Trophoblast cell (in vitro differentiated cells and primary cell): ENCODE data around the gene RABL6.

Experiments
- DNase-seq, 2 donors: peaks; one replicate each; pipeline ENCODE4 v3.0.0-alpha.2; 2016
- H2AFZ ChIP-seq: 2 replicates; pipeline ENCODE4 v1.6.1; 2013; ENCODE audit warnings: low read length, moderate library complexity, mild to moderate bottlenecking; ENCODE audit not compliant: insufficient read depth, poor library complexity
- H2AK5ac ChIP-seq: 2 replicates; pipeline ENCODE4 v1.6.1; 2013; ENCODE audit warnings: mild to moderate bottlenecking, low read length
- H2BK120ac ChIP-seq: 2 replicates; pipeline ENCODE4 v1.6.1; 2013; ENCODE audit warnings: low read length, mild to moderate bottlenecking, moderate library complexity; ENCODE audit not compliant: insufficient read depth, poor library complexity
- H2BK12ac ChIP-seq: 2 replicates; pipeline ENCODE4 v1.6.1; 2013; ENCODE audit warnings: mild to moderate bottlenecking, low read length, moderate library complexity
- H2BK5ac ChIP-seq: 2 replicates; pipeline ENCODE4 v1.6.1; 2013; ENCODE audit warnings: low read length, low read depth, moderate library complexity, mild to moderate bottlenecking; ENCODE audit not compliant: poor library complexity
- H3K14ac ChIP-seq: 2 replicates; pipeline ENCODE4 v1.6.1; 2013; ENCODE audit warnings: mild to moderate bottlenecking, low read length
- H3K18ac ChIP-seq: 2 replicates; pipeline ENCODE4 v1.6.1; 2013; ENCODE audit warnings: mild to moderate bottlenecking, low read length
- H3K23ac ChIP-seq: 2 replicates; pipeline ENCODE4 v1.6.1; 2013; ENCODE audit warnings: low read length
- H3K27ac ChIP-seq: 2 replicates; pipeline ENCODE4 v1.5.1; 2013; ENCODE audit warnings: low read depth, mild to moderate bottlenecking, inconsistent platforms, low read length, moderate library complexity
- H3K27me3 ChIP-seq: 2 replicates; pipeline ENCODE4 v1.6.1; 2013; ENCODE audit warnings: inconsistent platforms, mild to moderate bottlenecking, low read length, moderate library complexity; ENCODE audit not compliant: insufficient read depth
- H3K36me3 ChIP-seq, 2 experiments: 1 replicate in 1 of 2; 2 replicates in 1 of 2; pipeline ENCODE4 v1.6.1; 2013; ENCODE audit warnings: low read length in 2 of 2, mild to moderate bottlenecking in 2 of 2, moderate library complexity in 1 of 2; ENCODE audit not compliant: insufficient read depth in 2 of 2, control insufficient read depth in 1 of 2
- H3K4ac ChIP-seq: 2 replicates; pipeline ENCODE4 v1.6.1; 2013; ENCODE audit warnings: low read depth, mild to moderate bottlenecking, low read length, moderate library complexity
- H3K4me1 ChIP-seq, 2 experiments: 1 replicate in 1 of 2; 2 replicates in 1 of 2; pipeline ENCODE4 v1.6.1; 2013; ENCODE audit warnings: low read length in 2 of 2, mild to moderate bottlenecking in 2 of 2, moderate library complexity in 1 of 2; ENCODE audit not compliant: insufficient read depth in 2 of 2, control insufficient read depth in 1 of 2
- H3K4me2 ChIP-seq: 2 replicates; pipeline ENCODE4 v1.6.1; 2013; ENCODE audit warnings: inconsistent platforms, mild to moderate bottlenecking, low read length, moderate library complexity
- H3K4me3 ChIP-seq: 2 replicates; pipeline ENCODE4 v1.5.1; 2013; ENCODE audit warnings: mild to moderate bottlenecking, low read depth, low read length, inconsistent platforms
- H3K79me1 ChIP-seq: one replicate; pipeline ENCODE4 v1.6.1; 2013; ENCODE audit warnings: low read length
- H3K79me2 ChIP-seq: 2 replicates; pipeline ENCODE4 v1.6.1; 2013; ENCODE audit warnings: low read length, mild to moderate bottlenecking; ENCODE audit not compliant: control insufficient read depth, insufficient read depth, poor library complexity
- H3K9ac ChIP-seq: 2 replicates; pipeline ENCODE4 v1.6.1; 2013; ENCODE audit warnings: mild to moderate bottlenecking, low read length
- H3K9me3 ChIP-seq: 2 replicates; pipeline ENCODE4 v1.6.1; 2013; ENCODE audit warnings: low read depth, mild to moderate bottlenecking, control low read depth, inconsistent platforms, low read length; ENCODE audit not compliant: insufficient read depth
- H4K12ac ChIP-seq: 2 replicates; pipeline ENCODE4 v1.6.1; 2013; ENCODE audit warnings: low read depth, mild to moderate bottlenecking, low read length, moderate library complexity
- H4K8ac ChIP-seq: 2 replicates; pipeline ENCODE4 v1.6.1; 2013; ENCODE audit warnings: low read depth, mild to moderate bottlenecking, low read length, moderate library complexity
- H4K91ac ChIP-seq: one replicate; pipeline ENCODE4 v1.6.1; 2013; ENCODE audit warnings: low read depth, mild to moderate bottlenecking, low read length, moderate library complexity
- WGBS: extraction: QIAGEN DNeasy Blood & Tissue Kit; methylation state at CpG from one replicate; pipeline ENCODE4 v1.1.7; 2013; ENCODE audit warnings: missing lambda C conversion rate; ENCODE audit not compliant: insufficient read length, insufficient coverage; ENCODE audit errors: extremely low coverage; 5-methylcytosine and 5-hydroxymethylcytosine counted together

RABL6 gene

DNA sequence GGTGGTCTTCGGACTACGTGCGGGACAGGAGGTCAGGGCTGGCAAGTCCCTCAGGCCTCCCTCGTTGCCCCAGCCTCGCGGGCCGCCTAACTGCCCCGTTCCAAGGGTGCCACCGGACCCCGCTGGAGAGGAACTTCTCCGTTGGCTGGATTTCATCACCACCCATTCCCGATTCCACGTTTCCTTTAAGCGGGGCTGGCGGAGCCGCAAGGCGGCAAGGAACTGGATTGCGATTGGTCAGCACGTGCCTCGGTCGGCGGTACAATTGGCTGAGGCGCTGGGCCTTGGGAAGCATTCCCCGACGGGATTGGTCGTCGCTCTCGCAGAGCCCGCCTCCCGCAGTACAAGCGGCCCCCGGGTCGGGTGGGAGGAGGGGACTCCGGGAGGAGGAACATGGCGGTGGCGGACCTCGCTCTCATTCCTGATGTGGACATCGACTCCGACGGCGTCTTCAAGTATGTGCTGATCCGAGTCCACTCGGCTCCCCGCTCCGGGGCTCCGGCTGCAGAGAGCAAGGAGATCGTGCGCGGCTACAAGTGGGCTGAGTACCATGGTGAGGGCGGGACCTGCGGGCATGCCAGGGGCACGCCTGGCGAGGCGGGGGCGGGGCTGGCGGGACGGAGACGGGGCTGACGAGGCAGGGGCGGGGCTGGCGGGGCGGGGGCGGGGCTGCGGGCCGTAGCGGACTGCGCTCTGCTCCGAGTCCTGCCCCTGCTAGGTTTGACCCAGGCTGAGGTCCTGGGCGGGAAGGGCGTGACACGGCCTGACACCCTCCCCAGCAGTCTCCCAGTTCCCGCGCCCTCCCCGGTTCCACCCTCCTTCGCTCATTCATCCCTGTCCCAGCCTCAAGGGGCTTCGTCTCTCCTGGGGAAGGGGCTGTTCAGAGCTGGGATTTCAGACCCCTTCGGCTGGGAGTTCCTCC, 41.6 kb downstream of the RABL6 start, which contains the start of gene PHPT1:
Gene PHPT1 (plus strand): TSS at position 372 of the 922 bp plus-strand sequence. CDS start 22 bp downstream, at position 394.
- peak within 1 kb of the TSS; percentile 85 for H3K4me3 ChIP-seq
- H3K4me1 ChIP-seq, result peaks cover 19 to 20% of the 10 kb centered on the region in 2 experiments
- H4K8ac ChIP-seq, result peak within 1 kb of the TSS; percentile 91
- H3K27ac ChIP-seq, result peak within 1 kb of the TSS; percentile 92
- H3K79me1 ChIP-seq, result peaks cover 22% of the 10 kb centered on the region
- peak within 1 kb of the TSS; percentile 93 for H3K18ac ChIP-seq
- no CpG with 5 or more reads among the region's 77 CpGs for WGBS
- peaks cover 15 to 20% of the 10 kb centered on the region in 2 experiments for H3K36me3 ChIP-seq
- H2AFZ ChIP-seq, result peak within 1 kb of the TSS; percentile 72
- peaks cover 4% of the 10 kb centered on the region for H3K27me3 ChIP-seq
- H2AK5ac ChIP-seq, result peak within 1 kb of the TSS; percentile 77
- DNase-seq, result peak; percentile 99
- H2BK120ac ChIP-seq, result peak within 1 kb of the TSS; percentile 57
- H2BK5ac ChIP-seq, result peak within 1 kb of the TSS; percentile 94
- H3K9ac ChIP-seq, result peak within 1 kb of the TSS; percentile 84
- H3K9me3 ChIP-seq, result peaks cover 25% of the 10 kb centered on the region
- peak within 1 kb of the TSS; percentile 80 for H3K4me2 ChIP-seq
- H3K4ac ChIP-seq, result peak within 1 kb of the TSS; percentile 30
- H2BK12ac ChIP-seq, result no peak within 1 kb of the TSS
- H4K12ac ChIP-seq, result peak within 1 kb of the TSS; percentile 82
- peak within 1 kb of the TSS; percentile 92 for H4K91ac ChIP-seq
- H3K79me2 ChIP-seq, result peaks cover 9% of the 10 kb centered on the region
- H3K14ac ChIP-seq, result peak within 1 kb of the TSS; percentile 88
- H3K23ac ChIP-seq, result no peak within 1 kb of the TSS

DNA sequence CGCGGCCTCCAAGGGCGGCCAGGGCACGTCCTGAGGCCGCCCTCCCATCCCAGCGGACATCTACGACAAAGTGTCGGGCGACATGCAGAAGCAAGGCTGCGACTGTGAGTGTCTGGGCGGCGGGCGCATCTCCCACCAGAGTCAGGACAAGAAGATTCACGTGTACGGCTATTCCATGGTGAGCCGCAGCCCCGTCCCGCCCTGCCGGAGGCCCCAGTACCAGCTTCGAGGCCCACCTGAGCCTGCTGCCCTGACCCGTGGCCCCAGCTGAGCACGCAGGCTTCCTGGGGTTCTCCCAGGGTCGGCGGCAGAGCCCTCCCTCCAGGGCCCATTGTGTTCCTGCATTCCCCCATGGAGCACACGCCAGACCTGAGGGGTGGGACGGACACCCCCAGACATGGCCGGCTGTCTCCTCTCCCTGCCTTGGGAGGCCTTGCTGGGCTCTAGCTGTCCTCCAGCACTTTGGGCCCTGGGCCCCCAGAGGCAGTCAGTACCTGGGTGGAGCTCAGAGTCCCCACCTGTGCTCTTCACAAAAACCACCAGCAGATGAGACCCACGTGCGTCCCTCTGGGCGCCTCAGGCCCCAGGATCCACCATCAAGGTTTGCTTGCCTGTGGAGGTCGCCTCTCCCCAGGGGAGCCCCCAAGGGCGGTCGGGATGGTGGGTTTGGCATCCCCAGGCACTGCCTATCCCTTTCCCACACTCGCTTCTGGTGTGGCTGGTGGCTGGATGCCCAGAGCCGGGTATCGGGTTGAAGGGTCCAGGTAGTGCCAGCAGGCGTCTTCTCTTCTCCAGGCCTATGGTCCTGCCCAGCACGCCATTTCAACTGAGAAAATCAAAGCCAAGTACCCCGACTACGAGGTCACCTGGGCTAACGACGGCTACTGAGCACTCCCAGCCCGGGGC, 42.5 kb downstream of the RABL6 start:
- H3K9me3 ChIP-seq, result peaks cover 23% of the 10 kb centered on the region
- H3K4me3 ChIP-seq, result peak overlapping the region; percentile 65
- H3K4ac ChIP-seq, result peak overlapping the region; percentile 30
- H3K4me2 ChIP-seq, result peak overlapping the region; percentile 63
- H3K79me1 ChIP-seq, result peaks cover 22% of the 10 kb centered on the region
- peaks cover 9% of the 10 kb centered on the region for H3K79me2 ChIP-seq
- peak overlapping the region; percentile 42 for H3K18ac ChIP-seq
- H3K9ac ChIP-seq, result peak overlapping the region; percentile 8
- no peak overlapping the region for H3K23ac ChIP-seq
- peaks cover 15 to 20% of the 10 kb centered on the region in 2 experiments for H3K36me3 ChIP-seq
- peaks cover 19 to 20% of the 10 kb centered on the region in 2 experiments for H3K4me1 ChIP-seq
- H2BK5ac ChIP-seq, result peak overlapping the region; percentile 2
- peak overlapping the region; percentile 0 for H4K8ac ChIP-seq
- peak overlapping the region; percentile 24 for H4K12ac ChIP-seq
- no peak for DNase-seq
- no CpG with 5 or more reads among the region's 43 CpGs for WGBS
- no peak overlapping the region for H2BK120ac ChIP-seq
- peak overlapping the region; percentile 60 for H3K14ac ChIP-seq
- H2BK12ac ChIP-seq, result no peak overlapping the region
- peak overlapping the region; percentile 18 for H3K27ac ChIP-seq
- H4K91ac ChIP-seq, result peak overlapping the region; percentile 67
- H2AFZ ChIP-seq, result peak overlapping the region; percentile 4
- peak overlapping the region; percentile 64 for H2AK5ac ChIP-seq
- H3K27me3 ChIP-seq, result peaks cover 4% of the 10 kb centered on the region

DNA sequence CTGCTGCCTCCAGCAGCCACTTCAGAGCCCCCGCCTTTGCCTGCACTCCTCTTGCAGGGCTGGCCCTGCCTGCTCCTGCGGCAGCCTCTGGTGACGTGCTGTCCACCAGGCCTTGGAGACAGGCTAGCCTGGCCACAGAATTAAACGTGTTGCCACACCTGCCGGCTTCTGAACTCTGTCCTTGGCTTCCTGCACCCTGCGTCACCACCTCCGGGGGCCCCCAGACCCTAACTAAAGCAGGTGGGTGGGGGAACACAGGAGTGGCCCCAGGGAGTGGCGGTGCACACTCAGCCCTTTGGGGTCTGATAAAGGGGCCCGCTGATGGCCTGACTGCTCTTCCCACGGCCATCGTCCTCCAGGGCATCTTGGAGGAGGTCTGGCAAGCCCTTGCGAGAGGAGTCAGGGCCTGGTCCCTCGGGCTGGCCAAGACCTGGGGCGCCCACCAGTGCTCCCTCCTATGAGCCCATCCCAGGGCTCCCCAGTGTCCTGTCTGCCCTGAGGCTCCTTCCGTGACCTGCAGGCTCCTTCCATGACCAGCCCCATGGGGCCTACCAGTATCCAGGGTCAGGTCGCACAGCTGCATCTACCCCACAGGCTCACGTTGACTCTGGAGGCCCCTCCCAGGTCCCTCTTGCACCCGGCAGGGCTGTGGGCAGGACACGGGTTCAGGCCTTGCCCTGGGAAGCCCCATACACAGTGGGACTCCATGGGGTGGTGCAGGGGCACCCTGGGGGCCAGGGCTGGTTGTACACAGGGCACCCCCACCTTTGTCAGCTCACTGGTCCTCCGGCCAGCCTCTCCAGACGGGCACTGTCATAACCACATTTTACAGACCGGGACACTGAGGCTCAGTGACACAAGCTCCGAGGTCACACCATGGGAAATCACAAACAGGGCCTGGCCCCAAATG, 43.4 kb downstream of the RABL6 start:
- Histone ChIP-seq H3K18ac (no peak overlapping the region), H3K9me3 (peaks cover 16% of the 10 kb centered on the region), H2AFZ (no peak overlapping the region), H3K79me2 (peaks cover 9% of the 10 kb centered on the region), H3K79me1 (peaks cover 22% of the 10 kb centered on the region), H3K36me3 (peaks cover 15 to 20% of the 10 kb centered on the region in 2 experiments), H3K14ac (no peak overlapping the region), H2BK12ac (no peak overlapping the region), H3K27ac (no peak overlapping the region), H2BK5ac (no peak overlapping the region), H3K23ac (no peak overlapping the region), H3K27me3 (peaks cover 4% of the 10 kb centered on the region), H4K8ac (no peak overlapping the region), H3K4me2 (no peak overlapping the region), H3K9ac (no peak overlapping the region), H4K12ac (peak overlapping the region; percentile 9), H3K4me1 (peaks cover 22 to 23% of the 10 kb centered on the region in 2 experiments), H4K91ac (no peak overlapping the region), H3K4me3 (no peak overlapping the region), H3K4ac (no peak overlapping the region), H2BK120ac (no peak overlapping the region), H2AK5ac (no peak overlapping the region)
- WGBS, result no CpG with 5 or more reads among the region's 23 CpGs
- DNase-seq, result no peak
